Thyroid gland (tissue), 4 donors: ENCODE data around the gene ANKRD53. TPM values are rescaled to one million over a fixed set of nuclear protein-coding genes. Genes with fewer than 3 reads are reported as not detected.
A peak's percentile ranks its signal among the peaks of the same experiment; 100 is the strongest.

Experiments used
- DNase-seq, 2 donors: peaks; one replicate each; pipeline ENCODE4 v3.0.0-alpha.2; 2019
- H3K27ac ChIP-seq, 3 donors: fragments of 200-600 bp; sonication (generic); 1 replicate in 2 of 3; 2 replicates in 1 of 3; pipeline ENCODE4 v1.5.1; 2016 to 2019; ENCODE audit warnings: mild to moderate bottlenecking in 1 of 3, moderate library complexity in 1 of 3
- H3K27me3 ChIP-seq: fragments of 200-600 bp; sonication (generic); one replicate; pipeline ENCODE4 v1.5.1; 2019
- H3K36me3 ChIP-seq, 2 donors: fragments of 200-600 bp; sonication (generic); one replicate each; pipeline ENCODE4 v1.5.1; 2016 to 2019
- H3K4me1 ChIP-seq, 2 donors: fragments of 200-600 bp; sonication (generic); one replicate each; pipeline ENCODE4 v1.5.1; 2017 to 2019
- H3K4me3 ChIP-seq, 3 donors: fragments of 200-600 bp; sonication (generic); replicated peaks in 1 of 3; 1 replicate in 2 of 3; 2 replicates in 1 of 3; pipeline ENCODE4 v1.5.1; 2016; ENCODE audit warnings: mild to moderate bottlenecking in 1 of 3
- H3K9me3 ChIP-seq: fragments of 200-600 bp; sonication (generic); one replicate; pipeline ENCODE4 v1.5.1; 2017
- POLR2A ChIP-seq, 2 donors: fragments of 450-650 bp; IDR thresholded peaks; one replicate each; pipeline ENCODE4 v1.6.1; 2017; ENCODE audit warnings: antibody characterized with exemption in 2 of 2, mild to moderate bottlenecking in 2 of 2, moderate library complexity in 1 of 2
- WGBS, 2 donors: methylation state at CpG; one replicate each; pipeline ENCODE4 v1.1.5; 2017; 5-methylcytosine and 5-hydroxymethylcytosine counted together
- intact Hi-C: fragments of 100-400 bp; cut with DNase I; formaldehyde crosslinking; loops from one replicate; pipeline ENCODE4 v1.15.1; 2023
- total RNA-seq, 4 donors: library from RNA; depleted of rRNA; stranded (reverse); fragments of >200 nt; gene quantifications; one replicate each; pipeline ENCODE4 v1.2.3, GENCODE V29; 2016
- TF ChIP-seq, protein P1 (sequence below), 6 experiments: fragments of 200-600 bp in 3 of 6; fragments of 450-650 bp in 3 of 6; sonication (generic) in 3 of 6; IDR thresholded peaks; one replicate each; pipeline ENCODE4 v1.5.1; 2016 to 2019; ENCODE audit warnings: antibody characterized with exemption in 6 of 6, mild to moderate bottlenecking in 2 of 6, inconsistent platforms in 1 of 6, moderate library complexity in 1 of 6

The ANKRD53 gene
- total RNA-seq, 4 donors from 2014 or later = 1.5 to 4.3 (median 2.7) TPM

DNA sequence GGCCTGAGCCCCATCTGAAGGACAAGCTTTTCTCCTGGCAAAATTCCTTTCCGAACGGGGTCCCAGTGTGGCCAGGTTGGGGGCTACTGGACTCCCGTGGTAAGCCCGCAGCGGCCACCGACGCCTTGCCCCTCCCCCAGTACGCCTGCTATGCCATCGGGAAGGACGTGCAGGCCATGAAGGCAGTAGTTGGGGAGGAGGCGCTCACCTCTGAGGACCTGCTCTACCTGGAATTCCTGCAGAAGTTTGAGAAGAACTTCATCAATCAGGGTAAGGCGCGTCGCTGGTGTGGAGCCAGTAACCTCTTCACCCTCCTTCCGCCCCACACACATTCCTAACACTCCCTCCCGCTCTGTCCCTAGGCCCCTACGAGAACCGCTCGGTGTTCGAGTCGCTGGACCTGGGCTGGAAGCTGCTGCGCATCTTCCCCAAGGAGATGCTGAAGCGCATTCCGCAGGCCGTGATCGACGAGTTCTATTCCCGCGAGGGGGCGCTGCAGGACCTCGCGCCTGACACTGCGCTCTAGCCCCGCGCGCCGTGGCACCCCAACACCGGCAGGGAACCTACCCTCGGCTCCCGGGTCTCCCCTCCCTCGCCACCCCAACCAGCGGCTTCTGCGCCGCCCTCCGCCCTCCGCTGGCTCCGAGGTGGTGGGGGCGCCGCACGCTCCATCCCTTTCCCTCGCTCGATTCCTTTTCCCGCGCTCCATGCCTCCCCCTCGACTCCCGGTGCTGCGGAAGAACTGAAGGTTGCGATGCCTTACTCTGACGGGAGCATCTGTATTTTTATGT is 13.6 kb upstream of the ANKRD53 start:
- no peak overlapping the region for H3K27ac ChIP-seq
- no peak for TF ChIP-seq POLR2A (IDR thresholded peaks at IDR 0.05)
- TF ChIP-seq, protein P1, sequence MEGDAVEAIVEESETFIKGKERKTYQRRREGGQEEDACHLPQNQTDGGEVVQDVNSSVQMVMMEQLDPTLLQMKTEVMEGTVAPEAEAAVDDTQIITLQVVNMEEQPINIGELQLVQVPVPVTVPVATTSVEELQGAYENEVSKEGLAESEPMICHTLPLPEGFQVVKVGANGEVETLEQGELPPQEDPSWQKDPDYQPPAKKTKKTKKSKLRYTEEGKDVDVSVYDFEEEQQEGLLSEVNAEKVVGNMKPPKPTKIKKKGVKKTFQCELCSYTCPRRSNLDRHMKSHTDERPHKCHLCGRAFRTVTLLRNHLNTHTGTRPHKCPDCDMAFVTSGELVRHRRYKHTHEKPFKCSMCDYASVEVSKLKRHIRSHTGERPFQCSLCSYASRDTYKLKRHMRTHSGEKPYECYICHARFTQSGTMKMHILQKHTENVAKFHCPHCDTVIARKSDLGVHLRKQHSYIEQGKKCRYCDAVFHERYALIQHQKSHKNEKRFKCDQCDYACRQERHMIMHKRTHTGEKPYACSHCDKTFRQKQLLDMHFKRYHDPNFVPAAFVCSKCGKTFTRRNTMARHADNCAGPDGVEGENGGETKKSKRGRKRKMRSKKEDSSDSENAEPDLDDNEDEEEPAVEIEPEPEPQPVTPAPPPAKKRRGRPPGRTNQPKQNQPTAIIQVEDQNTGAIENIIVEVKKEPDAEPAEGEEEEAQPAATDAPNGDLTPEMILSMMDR (IDR thresholded peaks at IDR 0.05) = peak; percentile 55 to 80 (median 70)
- H3K36me3 ChIP-seq = no peaks in the 10 kb centered on the region
- H3K4me1 ChIP-seq = peaks cover 0 to 6% of the 10 kb centered on the region in 2 donors
- WGBS, 2 donors = 2 to 6% methylated on average over 42 to 44 of the region's 59 CpGs
- no peaks in the 10 kb centered on the region for H3K9me3 ChIP-seq
- H3K4me3 ChIP-seq = peak overlapping the region in 1 of 3 donors; percentile 23
- intact Hi-C loops = loop anchor here (5.0 kb wide), 1 partner anchor 38 kb away; no protein-coding TSS in a partner anchor
- peak; percentile 62 to 68 for DNase-seq
- no peaks in the 10 kb centered on the region for H3K27me3 ChIP-seq

DNA sequence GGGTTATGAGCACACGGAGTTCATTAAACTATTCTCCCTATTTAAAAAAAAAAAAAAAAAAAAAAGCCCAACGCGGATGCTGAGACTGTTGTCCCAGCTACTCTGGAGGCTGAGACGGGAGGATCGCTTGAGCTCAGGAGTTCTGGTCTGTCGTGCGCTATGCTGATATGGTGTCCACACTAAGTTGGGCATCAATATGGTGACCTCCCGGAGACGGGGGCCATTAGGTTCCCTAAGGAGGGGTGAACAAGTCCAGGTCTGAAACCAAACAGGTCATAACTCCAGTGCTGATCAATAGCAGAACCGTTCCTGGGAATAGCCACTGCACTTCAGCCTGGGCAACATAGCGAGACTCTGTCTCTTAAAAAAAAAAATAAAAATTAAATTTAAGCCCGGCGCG is 12.9 kb upstream of the ANKRD53 start:
- Histone ChIP-seq H3K27me3 (no peaks in the 10 kb centered on the region), H3K4me3 (no peak overlapping the region), H3K27ac (no peak overlapping the region), H3K36me3 (no peaks in the 10 kb centered on the region), H3K4me1 (peaks cover 0 to 6% of the 10 kb centered on the region in 2 donors), H3K9me3 (no peaks in the 10 kb centered on the region)
- 70 to 73% methylated on average over 14 of the region's 14 CpGs for WGBS, 2 donors
- no peak for DNase-seq
- intact Hi-C loops = no loop called here
- TF ChIP-seq POLR2A (IDR thresholded peaks at IDR 0.05) = no peak
- TF ChIP-seq, protein P1 (IDR thresholded peaks at IDR 0.05) = no peak

DNA sequence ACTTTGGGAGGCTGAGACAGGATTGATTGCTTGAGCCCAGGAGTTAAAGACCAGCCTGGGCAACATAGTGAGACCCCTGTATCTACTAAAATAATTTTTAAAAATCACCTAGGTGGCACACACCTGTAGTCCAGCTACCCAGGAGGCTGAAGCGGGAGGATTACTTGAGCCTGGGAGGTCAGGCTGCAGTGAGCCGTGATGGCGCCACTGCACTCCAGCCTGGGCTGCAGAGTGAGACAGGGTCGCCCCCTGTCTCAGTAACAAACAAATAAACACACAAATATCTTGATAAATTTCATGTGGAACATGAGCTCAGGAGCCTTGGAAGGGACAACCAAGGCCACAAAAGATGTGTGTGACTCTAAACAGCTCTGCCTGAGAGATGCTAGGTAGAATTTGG is 11.7 kb upstream of the ANKRD53 start:
- H3K9me3 ChIP-seq = no peaks in the 10 kb centered on the region
- WGBS, 2 donors = 70 to 74% methylated on average over 4 of the region's 4 CpGs
- TF ChIP-seq, protein P1 (IDR thresholded peaks at IDR 0.05) = no peak
- no peak for TF ChIP-seq POLR2A (IDR thresholded peaks at IDR 0.05)
- H3K36me3 ChIP-seq = no peaks in the 10 kb centered on the region
- no peak overlapping the region for H3K27ac ChIP-seq
- peaks cover 0 to 6% of the 10 kb centered on the region in 2 donors for H3K4me1 ChIP-seq
- intact Hi-C loops = no loop called here
- no peaks in the 10 kb centered on the region for H3K27me3 ChIP-seq
- no peak for DNase-seq
- H3K4me3 ChIP-seq = no peak overlapping the region

DNA sequence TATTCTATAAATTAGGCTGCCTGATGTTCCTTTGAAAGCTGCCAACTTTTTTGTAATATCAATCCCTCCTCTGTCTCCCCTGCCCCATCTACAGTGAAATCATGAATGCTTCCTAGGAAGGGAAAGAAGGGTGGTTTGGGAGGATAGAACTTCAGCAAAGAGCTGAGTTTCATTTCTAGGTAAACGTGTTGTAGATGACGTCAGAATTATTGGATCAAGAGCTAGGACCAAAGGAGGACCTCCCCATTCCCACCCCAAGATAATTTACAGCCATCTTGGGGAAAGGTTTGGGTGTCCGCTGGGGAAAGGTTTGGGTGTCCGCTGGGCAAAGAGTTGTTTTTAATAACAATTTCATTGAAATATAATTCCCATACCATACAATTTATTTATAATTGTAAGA is 11.2 kb upstream of the ANKRD53 start:
- no peak for TF ChIP-seq POLR2A (IDR thresholded peaks at IDR 0.05)
- TF ChIP-seq, protein P1 (IDR thresholded peaks at IDR 0.05) = no peak
- Histone ChIP-seq H3K4me3 (no peak overlapping the region), H3K36me3 (no peaks in the 10 kb centered on the region), H3K4me1 (peaks cover 0 to 6% of the 10 kb centered on the region in 2 donors), H3K27ac (no peak overlapping the region), H3K9me3 (no peaks in the 10 kb centered on the region), H3K27me3 (no peaks in the 10 kb centered on the region)
- WGBS, 2 donors = 64% methylated on average over 4 of the region's 4 CpGs
- no peak for DNase-seq
- intact Hi-C loops = no loop called here

DNA sequence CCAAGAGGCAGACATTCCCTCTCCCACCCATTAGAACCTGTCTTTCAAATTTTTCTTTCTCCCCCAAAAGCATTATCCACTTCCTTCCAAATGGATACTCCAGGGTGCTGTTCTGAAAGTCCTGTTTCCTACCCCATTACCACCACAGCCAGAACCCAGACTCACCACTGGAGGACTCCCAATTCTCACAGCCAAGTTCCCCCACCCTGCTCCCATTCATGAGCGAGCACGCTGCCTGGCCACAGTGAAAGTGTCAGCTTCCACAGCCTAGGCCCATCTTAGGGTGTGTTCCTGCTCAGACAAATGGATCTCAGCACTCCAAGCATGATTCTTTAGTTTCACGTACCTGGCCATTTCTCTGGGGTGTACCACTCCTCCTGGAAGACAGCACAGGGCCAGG is 3.8 kb upstream of the ANKRD53 start:
- H3K4me1 ChIP-seq = peaks cover 6 to 18% of the 10 kb centered on the region in 2 donors
- intact Hi-C loops = no loop called here
- H3K27ac ChIP-seq = no peak overlapping the region
- no peak for DNase-seq
- H3K4me3 ChIP-seq = no peak overlapping the region
- H3K27me3 ChIP-seq = no peaks in the 10 kb centered on the region
- H3K9me3 ChIP-seq = no peaks in the 10 kb centered on the region
- H3K36me3 ChIP-seq = no peaks in the 10 kb centered on the region
- TF ChIP-seq, protein P1 (IDR thresholded peaks at IDR 0.05) = no peak
- TF ChIP-seq POLR2A (IDR thresholded peaks at IDR 0.05) = no peak
- 95 to 100% methylated on average over 3 of the region's 3 CpGs for WGBS, 2 donors
